A673 (cell line): ENCODE measurements around the gene MUSK. TPM values are rescaled to one million over a fixed set of nuclear protein-coding genes. Genes with fewer than 3 reads are reported as not detected.

Experiments used
- Bru-seq: library from RNA; stranded (reverse); fragments of 400-500 nt; gene quantifications from one replicate; lab custom pipeline; 2021; lab: Mats Ljungman, UMichigan
- BruChase-seq, 2 experiments: library from RNA; stranded (reverse); fragments of 400-500 nt; gene quantifications; one replicate each; lab custom pipeline; 2021; lab: Mats Ljungman, UMichigan
- BruUV-seq: library from RNA; stranded (reverse); fragments of 400-500 nt; replicated peaks from 2 replicates; lab custom pipeline; 2021; lab: Mats Ljungman, UMichigan
- CTCF ChIA-PET: fragments of 300-600 bp; sonication (Branson Sonifier 250); formaldehyde crosslinking; loops from one replicate; lab custom pipeline; 2022; ENCODE audit warnings: antibody characterized with exemption; lab: Charles Lee
- POLR2A ChIA-PET: fragments of 300-600 bp; sonication (Branson Sonifier 250); formaldehyde crosslinking; loops from one replicate; lab custom pipeline; 2022; ENCODE audit warnings: antibody characterized with exemption; ENCODE audit not compliant: low non-redundant PET; lab: Charles Lee
- DNase-seq: peaks from one replicate; pipeline ENCODE4 v3.0.0-alpha.2; 2015; ENCODE audit warnings: low spot score
- H3K27ac ChIP-seq: fragments of 200-600 bp; sonication (generic); 2 replicates; pipeline ENCODE4 v1.5.1; 2016; ENCODE audit warnings: mixed run types, low read depth, mild to moderate bottlenecking, mixed read lengths, antibody characterized with exemption, low read length; ENCODE audit not compliant: poor library complexity, severe bottlenecking
- H3K27me3 ChIP-seq: fragments of 200-600 bp; sonication (generic); replicated peaks from 2 replicates; pipeline ENCODE4 v1.6.1; 2017; ENCODE audit warnings: mixed run types, low read depth, mild to moderate bottlenecking, mixed read lengths, antibody characterized with exemption, low read length; ENCODE audit not compliant: insufficient read depth, poor library complexity
- H3K36me3 ChIP-seq: fragments of 200-600 bp; sonication (generic); 2 replicates; pipeline ENCODE4 v1.6.1; 2016; ENCODE audit warnings: mixed run types, mild to moderate bottlenecking, mixed read lengths, antibody characterized with exemption, low read length; ENCODE audit not compliant: insufficient read depth, poor library complexity, severe bottlenecking
- H3K4me1 ChIP-seq: fragments of 200-600 bp; sonication (generic); 2 replicates; pipeline ENCODE4 v1.6.1; 2017; ENCODE audit warnings: mixed run types, mild to moderate bottlenecking, mixed read lengths, antibody characterized with exemption, low read length; ENCODE audit not compliant: insufficient read depth, poor library complexity, severe bottlenecking
- H3K4me3 ChIP-seq: fragments of 200-600 bp; sonication (generic); 2 replicates; pipeline ENCODE4 v1.5.1; 2016; ENCODE audit warnings: low read depth, mixed run types, mild to moderate bottlenecking, mixed read lengths, low read length; ENCODE audit not compliant: poor library complexity, severe bottlenecking
- H3K9me3 ChIP-seq: fragments of 200-600 bp; sonication (generic); 2 replicates; pipeline ENCODE4 v1.6.1; 2016; ENCODE audit warnings: mixed run types, low read depth, mild to moderate bottlenecking, mixed read lengths, antibody characterized with exemption, low read length; ENCODE audit not compliant: poor library complexity, severe bottlenecking
- EZH2 ChIP-seq: fragments of 200-600 bp; sonication (generic); IDR thresholded peaks from 2 replicates; pipeline ENCODE4 v1.6.1; 2017; ENCODE audit warnings: borderline replicate concordance, low read depth, mild to moderate bottlenecking, mixed read lengths, antibody characterized with exemption, low read length; ENCODE audit not compliant: poor library complexity, severe bottlenecking
- intact Hi-C: fragments of 100-400 bp; cut with micrococcal nuclease; formaldehyde crosslinking; loops from one replicate; pipeline ENCODE4 v1.10.0; 2022; ENCODE audit not compliant: unreplicated experiment
- long read RNA-seq: library from polyadenylated mRNA; stranded (forward); transcript quantifications from one replicate; pipeline ENCODE4 v2.0.0, GENCODE V29; 2022
- total RNA-seq: library from RNA; stranded (reverse); gene quantifications from 2 replicates; pipeline ENCODE4 v1.2.3, GENCODE V29; 2021
- TF ChIP-seq, protein P1 (sequence below): fragments of 300-800, 200-600 bp; sonication (generic); conservative IDR thresholded peaks from 2 replicates; pipeline ENCODE4 v1.5.1; 2017; ENCODE audit warnings: low read depth, mild to moderate bottlenecking, antibody characterized with exemption, low read length, moderate library complexity, mixed read lengths

Gene MUSK
- total RNA-seq (not detected in 2 replicates), Bru-seq, nascent RNA (percentile 7 among the genes with signal in this experiment), BruChase-seq, experiment 1, labeled RNA remaining after a 2-hour chase (percentile 6 among the genes with signal in this experiment), BruChase-seq, experiment 2, labeled RNA remaining after a 6-hour chase (percentile 8 among the genes with signal in this experiment)
- long read RNA-seq, partial matches to known transcripts, result 0 of 1 reads
- long read RNA-seq, other reads (novel, unspliced or antisense), result 1 of 1 reads

GRCh38 chr9:110668570-110669167 lies at the start of gene MUSK:
Gene MUSK, plus strand, starts transcription at chr9:110668791. Its CDS starts 114 bp downstream, at chr9:110668905.
- ChIA-PET CTCF (no interaction called here), POLR2A (no interaction called here)
- H3K4me3 ChIP-seq, result no peak within 1 kb of the TSS
- no peaks in the 10 kb centered on the region for H3K27me3 ChIP-seq
- no TSS peak for BruUV-seq
- no peaks in the 10 kb centered on the region for H3K4me1 ChIP-seq
- no peak for TF ChIP-seq EZH2
- TF ChIP-seq, protein P1, sequence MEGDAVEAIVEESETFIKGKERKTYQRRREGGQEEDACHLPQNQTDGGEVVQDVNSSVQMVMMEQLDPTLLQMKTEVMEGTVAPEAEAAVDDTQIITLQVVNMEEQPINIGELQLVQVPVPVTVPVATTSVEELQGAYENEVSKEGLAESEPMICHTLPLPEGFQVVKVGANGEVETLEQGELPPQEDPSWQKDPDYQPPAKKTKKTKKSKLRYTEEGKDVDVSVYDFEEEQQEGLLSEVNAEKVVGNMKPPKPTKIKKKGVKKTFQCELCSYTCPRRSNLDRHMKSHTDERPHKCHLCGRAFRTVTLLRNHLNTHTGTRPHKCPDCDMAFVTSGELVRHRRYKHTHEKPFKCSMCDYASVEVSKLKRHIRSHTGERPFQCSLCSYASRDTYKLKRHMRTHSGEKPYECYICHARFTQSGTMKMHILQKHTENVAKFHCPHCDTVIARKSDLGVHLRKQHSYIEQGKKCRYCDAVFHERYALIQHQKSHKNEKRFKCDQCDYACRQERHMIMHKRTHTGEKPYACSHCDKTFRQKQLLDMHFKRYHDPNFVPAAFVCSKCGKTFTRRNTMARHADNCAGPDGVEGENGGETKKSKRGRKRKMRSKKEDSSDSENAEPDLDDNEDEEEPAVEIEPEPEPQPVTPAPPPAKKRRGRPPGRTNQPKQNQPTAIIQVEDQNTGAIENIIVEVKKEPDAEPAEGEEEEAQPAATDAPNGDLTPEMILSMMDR, result no peak
- H3K27ac ChIP-seq, result no peak within 1 kb of the TSS
- no peaks in the 10 kb centered on the region for H3K36me3 ChIP-seq
- intact Hi-C loops, result no loop called here
- no peak for DNase-seq
- H3K9me3 ChIP-seq, result no peaks in the 10 kb centered on the region

- TF ChIP-seq, protein P1, result no peak
- TF ChIP-seq EZH2, result no peak
- no peaks in the 10 kb centered on the region for H3K4me1 ChIP-seq
- no peak for DNase-seq
- ChIA-PET POLR2A (no interaction called here), CTCF (no interaction called here)
- H3K4me3 ChIP-seq, result no peak overlapping the region
- H3K9me3 ChIP-seq, result no peaks in the 10 kb centered on the region
- no TSS peak for BruUV-seq
- H3K27ac ChIP-seq, result no peak overlapping the region
- intact Hi-C loops, result no loop called here
- no peaks in the 10 kb centered on the region for H3K36me3 ChIP-seq
- no peaks in the 10 kb centered on the region for H3K27me3 ChIP-seq
Observed at GRCh38 chr9:110619831-110620230, 48.8 kb upstream of the MUSK start.

DNA sequence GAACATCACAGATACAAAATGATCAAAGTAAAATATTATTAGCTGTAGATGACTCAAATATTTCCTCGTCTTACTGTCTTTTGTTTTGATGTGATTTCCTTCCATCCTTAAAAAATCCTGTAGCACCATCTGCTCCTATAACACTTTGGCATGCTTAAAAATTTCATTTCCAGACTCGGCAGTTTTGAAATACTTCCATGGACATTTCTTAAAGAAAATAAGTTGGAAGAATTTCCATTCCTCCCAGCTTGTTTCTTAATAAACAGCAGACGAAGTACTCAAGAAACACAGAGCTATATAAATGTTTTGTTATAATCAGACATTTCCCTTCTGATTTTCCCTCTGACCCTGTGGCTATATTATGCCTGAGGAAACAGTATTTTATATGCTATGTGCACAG lies 47.9 kb upstream of the MUSK start:
- intact Hi-C loops, result no loop called here
- no peak for TF ChIP-seq EZH2
- TF ChIP-seq, protein P1, result no peak
- ChIA-PET CTCF (no interaction called here), POLR2A (no interaction called here)
- DNase-seq, result no peak
- H3K4me3 ChIP-seq, result no peak overlapping the region
- H3K4me1 ChIP-seq, result no peaks in the 10 kb centered on the region
- no peaks in the 10 kb centered on the region for H3K27me3 ChIP-seq
- no peaks in the 10 kb centered on the region for H3K9me3 ChIP-seq
- BruUV-seq, result no TSS peak
- H3K27ac ChIP-seq, result no peak overlapping the region
- H3K36me3 ChIP-seq, result no peaks in the 10 kb centered on the region
